GM19193 (cell line): ENCODE measurements around the gene ZNF669.

Source experiments
- POLR2A ChIP-seq: IDR thresholded peaks from 4 replicates; pipeline ENCODE4 v1.6.1; 2011; ENCODE audit not compliant: insufficient read depth, insufficient read length; ENCODE audit errors: extremely low read depth

ZNF669 gene

DNA sequence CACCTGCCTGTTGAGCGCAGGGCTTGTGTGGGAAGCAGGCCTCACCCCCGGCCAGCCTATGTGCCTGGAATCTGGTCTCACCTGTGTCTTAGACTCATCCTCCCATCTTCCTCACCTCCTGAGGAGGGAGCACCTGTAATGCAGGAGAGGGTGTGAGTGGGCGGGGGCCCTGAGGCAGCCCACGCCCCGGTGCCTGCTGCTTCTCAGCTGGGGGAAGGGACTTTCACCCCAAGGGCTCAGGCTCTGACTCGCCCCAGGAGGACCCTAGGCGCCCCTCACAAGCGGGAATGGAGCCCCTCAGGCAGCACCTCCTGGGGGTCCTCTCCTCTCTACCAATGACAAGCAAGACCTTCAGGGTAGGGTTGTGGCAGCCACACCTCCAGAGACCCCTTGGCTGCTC is 18.8 kb downstream of the ZNF669 start:
- no peak for TF ChIP-seq POLR2A

DNA sequence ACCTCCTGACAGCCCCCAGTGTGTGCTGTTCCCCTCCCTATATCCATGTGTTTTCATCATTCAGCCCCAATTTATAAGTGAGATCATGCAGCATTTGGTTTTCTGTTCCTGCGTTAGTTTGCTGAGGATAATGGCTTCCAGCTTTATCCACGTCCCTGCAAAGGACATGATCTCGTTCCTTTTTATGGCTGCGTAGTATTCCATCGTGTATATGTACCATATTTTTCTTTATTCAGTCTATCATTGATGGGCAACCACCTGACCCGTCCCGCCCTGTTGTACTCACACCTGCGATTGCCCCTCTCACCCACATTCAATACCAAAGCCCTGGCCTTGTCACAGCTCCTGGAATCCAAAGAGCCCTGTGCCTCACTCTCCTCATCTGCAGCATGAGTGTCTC is 19.4 kb downstream of the ZNF669 start:
- TF ChIP-seq POLR2A = no peak

DNA sequence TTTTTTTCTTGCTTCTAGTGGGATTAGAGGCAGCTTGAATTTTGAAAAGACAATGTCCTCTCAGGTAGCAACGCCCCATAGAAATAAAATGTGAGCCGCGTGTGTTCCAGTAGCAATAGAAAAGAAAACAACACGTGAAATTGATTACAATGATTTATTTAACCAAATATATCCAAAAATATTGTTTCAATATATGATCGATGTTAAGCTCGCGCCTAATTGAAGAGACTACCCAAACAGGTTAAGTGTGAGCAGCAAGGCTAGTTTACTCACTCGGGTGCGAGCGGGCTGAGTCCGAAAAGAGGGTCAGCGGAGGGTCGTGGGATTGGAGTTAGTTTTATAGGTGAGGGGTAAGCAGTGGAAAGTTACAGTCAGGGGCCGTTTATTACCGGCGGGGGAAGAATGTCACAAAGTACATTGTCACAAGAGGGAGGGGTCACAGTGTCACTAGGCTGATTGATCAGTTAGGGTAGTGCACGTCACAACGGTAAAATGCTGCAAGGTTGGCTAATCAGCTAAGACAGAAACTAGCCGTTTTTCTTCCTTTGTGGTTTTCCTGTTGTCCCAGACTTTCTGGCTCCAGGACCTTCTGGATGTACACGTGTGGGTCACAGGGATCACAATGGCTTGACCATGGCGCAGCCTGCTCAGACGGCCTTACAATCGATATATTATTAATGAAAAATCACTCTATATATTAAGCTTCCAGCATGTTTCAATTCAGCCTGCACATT is 24.8 kb downstream of the ZNF669 start:
- TF ChIP-seq POLR2A = no peak

- peak; percentile 71 for TF ChIP-seq POLR2A
Observed at GRCh38 chr1:247078258-247079140, 25.7 kb downstream of the ZNF669 start, which contains the start of gene ZNF670. ZNF670 (minus strand) TSS chr1:247078811; CDS start chr1:247078596, 215 bp downstream.

DNA sequence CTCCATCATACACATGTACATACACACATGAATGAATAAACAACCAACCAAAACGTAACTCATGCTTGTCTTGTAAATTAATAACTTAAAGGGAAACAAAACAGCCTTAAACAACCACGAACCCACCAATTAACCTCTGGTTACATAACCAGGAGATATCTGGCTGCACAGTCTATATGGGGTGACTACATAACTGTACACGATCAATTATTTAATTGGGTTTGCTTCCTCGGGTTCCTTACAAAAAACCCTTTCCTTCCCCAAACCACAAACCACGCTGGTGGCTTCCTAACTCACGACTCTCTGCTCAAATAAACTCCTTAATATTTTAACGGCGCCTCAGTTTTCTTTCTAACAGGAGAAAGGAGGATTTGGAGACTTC is 26.3 kb downstream of the ZNF669 start:
- no peak for TF ChIP-seq POLR2A

GRCh38 chr1:247077213-247077612 is 26.9 kb downstream of the ZNF669 start:
- no peak for TF ChIP-seq POLR2A

- TF ChIP-seq POLR2A = no peak
Observed at GRCh38 chr1:247070645-247071044, 33.5 kb downstream of the ZNF669 start.

DNA sequence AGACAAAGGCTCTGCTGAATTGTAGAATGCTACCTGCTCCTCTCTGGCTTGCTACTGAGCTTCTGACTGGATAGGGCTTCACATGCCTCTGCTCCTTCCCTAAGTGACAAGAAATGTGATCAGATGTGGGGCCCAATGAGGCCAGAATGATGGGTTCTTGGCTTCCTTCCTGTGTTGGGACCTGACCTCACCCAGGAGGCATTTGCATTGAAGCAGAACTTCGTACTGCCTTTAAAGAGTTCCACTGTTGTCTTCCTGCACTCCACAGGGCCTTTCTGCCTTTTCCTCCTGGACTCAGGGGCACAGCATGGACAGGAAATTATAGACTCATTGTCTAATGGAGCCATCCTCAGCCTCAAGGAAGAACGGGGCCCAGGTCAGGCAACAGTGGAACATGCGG is 39.9 kb downstream of the ZNF669 start:
- no peak for TF ChIP-seq POLR2A

DNA sequence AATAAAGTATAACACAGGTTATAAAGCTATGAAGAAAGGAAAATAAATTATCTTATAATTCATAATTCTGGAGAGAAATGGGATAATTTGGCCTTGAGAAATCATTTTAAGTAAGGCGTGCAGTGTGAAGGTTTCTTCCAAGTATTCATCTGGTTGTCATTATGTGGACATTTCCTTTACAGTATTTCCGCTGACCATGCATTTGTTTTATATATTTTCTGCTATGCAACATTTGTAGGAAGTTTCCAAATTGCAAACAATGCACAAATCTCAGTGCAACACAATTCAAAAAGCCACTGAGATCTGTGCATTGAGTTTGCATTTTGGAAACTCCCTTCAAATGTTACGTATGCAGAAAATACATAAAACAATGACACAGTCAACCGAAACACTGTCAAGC is 43.4 kb downstream of the ZNF669 start:
- TF ChIP-seq POLR2A = no peak

GRCh38 chr1:247056071-247056470 is 48.1 kb downstream of the ZNF669 start:
- TF ChIP-seq POLR2A = no peak

DNA sequence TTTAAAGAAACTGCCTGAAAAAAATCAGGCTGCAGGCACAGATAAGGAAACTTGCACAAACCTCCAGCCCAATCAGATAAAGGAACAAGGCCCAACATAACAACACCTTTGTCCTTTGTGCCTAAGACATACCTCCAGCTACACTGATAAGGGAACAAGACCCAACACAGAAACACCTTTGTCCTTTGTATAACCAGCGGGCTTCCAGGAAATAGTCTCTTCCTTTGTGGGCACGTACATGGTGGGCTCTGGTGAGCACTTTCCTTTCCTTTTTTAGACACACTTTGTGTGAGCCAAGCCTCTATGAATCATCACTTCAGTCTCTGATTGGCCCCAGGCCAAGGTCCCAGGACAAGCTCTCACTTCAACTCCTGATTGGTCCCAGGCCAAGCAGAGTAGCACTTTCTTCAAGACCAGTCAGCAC is 49.2 kb downstream of the ZNF669 start:
- no peak for TF ChIP-seq POLR2A
